GM06990 (cell line): ENCODE data around the gene CRCP.

Experiments used
- DNase-seq: peaks from one replicate; pipeline ENCODE4 v3.0.0-alpha.2; 2011; ENCODE audit not compliant: insufficient read length; ENCODE audit errors: extremely low read depth
- H3K27me3 ChIP-seq: replicated peaks from 2 replicates; pipeline ENCODE4 v1.6.0; 2011; ENCODE audit warnings: low read length; ENCODE audit not compliant: control insufficient read depth, insufficient read depth
- H3K36me3 ChIP-seq: 2 replicates; pipeline ENCODE4 v1.5.1; 2011; ENCODE audit warnings: low read length; ENCODE audit not compliant: control insufficient read depth, insufficient read depth
- H3K4me3 ChIP-seq: replicated peaks from 2 replicates; pipeline ENCODE4 v1.5.1; 2011; ENCODE audit warnings: low read depth, mild to moderate bottlenecking, control low read depth, low read length
- TF ChIP-seq, protein P1 (sequence below): IDR thresholded peaks from 2 replicates; pipeline ENCODE4 v1.5.1; 2011; ENCODE audit warnings: low read length, control low read depth, mild to moderate bottlenecking, inconsistent platforms; ENCODE audit not compliant: insufficient read depth, poor library complexity, severe bottlenecking

The CRCP gene

DNA sequence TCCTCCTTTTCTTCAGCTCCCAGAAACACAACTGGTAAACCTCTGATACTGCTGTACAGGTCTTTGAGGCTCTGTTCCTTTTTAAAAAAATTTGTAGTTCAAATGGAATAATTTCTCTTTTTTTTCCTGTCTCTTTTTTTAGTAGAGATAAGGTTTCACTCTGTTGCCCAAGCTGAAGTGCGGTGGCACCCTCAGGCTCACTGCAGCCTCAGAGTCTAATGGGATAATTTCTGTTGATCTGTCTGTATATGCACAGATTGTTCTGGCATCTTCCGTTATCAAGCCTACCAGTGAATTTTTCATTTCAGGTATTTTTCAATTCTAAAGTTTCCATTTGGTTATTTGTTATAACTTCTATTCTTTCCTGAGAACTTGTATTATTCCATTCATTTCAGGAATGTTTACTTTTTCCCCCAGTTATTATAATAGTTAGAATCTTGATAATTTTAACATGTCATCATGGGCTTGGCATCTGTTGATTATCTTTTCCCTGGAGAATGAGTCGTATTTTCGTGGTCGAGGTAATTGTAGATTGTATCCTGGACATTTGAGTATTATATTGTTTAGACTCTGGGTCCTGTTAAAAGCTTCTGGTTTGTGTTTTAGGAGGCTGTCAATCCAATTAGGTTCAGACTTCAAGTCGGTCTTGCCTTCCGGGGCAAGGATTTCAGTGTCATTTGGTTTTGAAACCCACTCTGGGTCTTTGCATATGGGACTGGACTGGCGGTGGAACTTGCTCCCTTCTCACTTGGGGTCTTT is 24.5 kb downstream of the CRCP start:
- no peaks in the 10 kb centered on the region for H3K27me3 ChIP-seq
- DNase-seq = no peak

DNA sequence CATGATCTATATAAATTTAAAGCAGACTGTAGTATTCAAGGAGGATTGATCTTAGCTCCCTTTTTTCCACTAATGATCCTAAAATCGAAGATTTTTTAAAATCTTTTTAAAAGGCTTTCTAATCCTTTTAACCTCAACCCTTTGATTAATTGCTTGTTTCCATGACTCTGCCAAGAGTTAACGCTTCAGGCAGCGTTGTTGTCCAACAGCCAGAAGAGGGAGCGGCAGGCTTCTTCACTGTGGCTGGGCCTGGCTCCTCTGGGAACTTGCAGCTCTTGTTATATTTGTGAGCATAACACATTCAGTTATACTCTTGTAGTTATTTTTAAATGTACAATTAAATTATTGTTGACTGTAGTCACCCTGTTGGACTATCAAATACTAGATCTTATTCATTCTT is 26.3 kb downstream of the CRCP start:
- Histone ChIP-seq H3K36me3 (peaks cover 11% of the 10 kb centered on the region), H3K27me3 (no peaks in the 10 kb centered on the region), H3K4me3 (no peak overlapping the region)
- TF ChIP-seq, protein P1, sequence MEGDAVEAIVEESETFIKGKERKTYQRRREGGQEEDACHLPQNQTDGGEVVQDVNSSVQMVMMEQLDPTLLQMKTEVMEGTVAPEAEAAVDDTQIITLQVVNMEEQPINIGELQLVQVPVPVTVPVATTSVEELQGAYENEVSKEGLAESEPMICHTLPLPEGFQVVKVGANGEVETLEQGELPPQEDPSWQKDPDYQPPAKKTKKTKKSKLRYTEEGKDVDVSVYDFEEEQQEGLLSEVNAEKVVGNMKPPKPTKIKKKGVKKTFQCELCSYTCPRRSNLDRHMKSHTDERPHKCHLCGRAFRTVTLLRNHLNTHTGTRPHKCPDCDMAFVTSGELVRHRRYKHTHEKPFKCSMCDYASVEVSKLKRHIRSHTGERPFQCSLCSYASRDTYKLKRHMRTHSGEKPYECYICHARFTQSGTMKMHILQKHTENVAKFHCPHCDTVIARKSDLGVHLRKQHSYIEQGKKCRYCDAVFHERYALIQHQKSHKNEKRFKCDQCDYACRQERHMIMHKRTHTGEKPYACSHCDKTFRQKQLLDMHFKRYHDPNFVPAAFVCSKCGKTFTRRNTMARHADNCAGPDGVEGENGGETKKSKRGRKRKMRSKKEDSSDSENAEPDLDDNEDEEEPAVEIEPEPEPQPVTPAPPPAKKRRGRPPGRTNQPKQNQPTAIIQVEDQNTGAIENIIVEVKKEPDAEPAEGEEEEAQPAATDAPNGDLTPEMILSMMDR = no peak
- DNase-seq = no peak

More for the DNA sequence above, 24.5 kb downstream of the CRCP start:
- TF ChIP-seq, protein P1 = no peak
- peaks cover 5% of the 10 kb centered on the region for H3K36me3 ChIP-seq
- H3K4me3 ChIP-seq = no peak overlapping the region

DNA sequence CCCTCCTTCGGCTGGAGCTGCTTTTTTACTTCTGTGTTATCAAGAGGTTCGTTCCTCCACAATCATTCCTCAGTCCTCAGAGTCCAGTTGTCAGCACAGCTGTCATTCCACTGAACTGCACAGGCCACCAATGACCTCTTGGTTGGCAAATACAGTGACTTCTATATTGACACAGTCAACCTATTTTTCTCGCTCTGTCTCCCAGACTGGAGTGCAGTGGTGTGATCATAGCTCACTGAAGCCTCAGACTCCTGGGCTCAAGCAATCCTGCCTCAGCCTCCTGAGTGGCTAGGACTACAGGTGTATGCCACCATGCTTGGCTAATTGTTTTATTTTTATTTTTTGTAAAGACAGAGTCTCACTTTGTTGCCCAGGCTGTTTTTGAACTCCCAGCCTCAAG is 27.7 kb downstream of the CRCP start:
- no peak for DNase-seq
- H3K27me3 ChIP-seq = no peaks in the 10 kb centered on the region
- H3K4me3 ChIP-seq = no peak overlapping the region
- peaks cover 11% of the 10 kb centered on the region for H3K36me3 ChIP-seq
- TF ChIP-seq, protein P1 = no peak

DNA sequence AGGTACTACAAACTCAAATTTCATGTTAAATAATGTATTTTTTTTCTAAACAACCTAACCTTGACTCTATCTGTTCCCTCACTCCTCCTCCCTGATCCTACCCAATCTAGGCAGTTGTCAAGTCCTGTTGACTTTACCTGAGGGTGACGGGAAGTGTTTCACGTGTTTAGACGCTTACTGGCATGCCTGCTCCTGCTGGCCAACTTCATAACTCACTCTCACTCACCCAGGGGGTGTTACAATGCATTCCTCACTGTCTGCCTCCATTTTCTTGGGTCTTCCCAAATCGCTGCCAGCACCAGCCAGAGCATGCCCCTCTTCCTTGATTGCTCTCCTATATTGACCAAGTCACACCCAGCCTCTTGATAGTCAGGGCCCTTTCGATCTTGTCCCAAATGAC is 28.3 kb downstream of the CRCP start:
- Histone ChIP-seq H3K4me3 (no peak overlapping the region), H3K36me3 (peaks cover 15% of the 10 kb centered on the region), H3K27me3 (no peaks in the 10 kb centered on the region)
- DNase-seq = no peak
- TF ChIP-seq, protein P1 = no peak

DNA sequence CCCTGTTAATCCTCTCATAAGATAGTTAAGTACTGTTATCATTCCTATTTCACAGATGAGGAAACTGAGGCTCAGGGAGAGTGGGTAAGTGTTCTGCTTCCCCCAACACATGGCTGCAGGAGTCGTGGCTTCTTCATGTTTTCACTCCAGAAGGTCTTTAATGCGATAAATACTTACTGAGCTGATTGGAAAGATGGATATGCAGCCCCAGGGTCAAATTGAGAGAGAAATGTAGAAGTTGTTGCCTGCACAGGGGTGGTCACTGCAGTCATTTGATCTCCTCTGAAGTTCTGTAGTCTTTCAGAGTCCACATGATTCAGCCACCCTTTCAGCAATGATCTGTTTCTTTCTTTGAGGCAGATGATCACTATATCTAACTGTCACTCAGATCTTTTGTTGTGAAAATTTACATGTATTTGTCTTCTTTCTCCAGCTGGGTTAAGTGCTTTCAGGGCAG is 29.3 kb downstream of the CRCP start:
- peaks cover 15% of the 10 kb centered on the region for H3K36me3 ChIP-seq
- no peak overlapping the region for H3K4me3 ChIP-seq
- TF ChIP-seq, protein P1 = no peak
- H3K27me3 ChIP-seq = no peaks in the 10 kb centered on the region
- no peak for DNase-seq
